GM06990 (cell line): ENCODE results near the gene FKBP4.

ENCODE experiments used
- DNase-seq: peaks from one replicate; pipeline ENCODE4 v3.0.0-alpha.2; 2011; ENCODE audit not compliant: insufficient read length; ENCODE audit errors: extremely low read depth
- H3K27me3 ChIP-seq: replicated peaks from 2 replicates; pipeline ENCODE4 v1.6.0; 2011; ENCODE audit warnings: low read length; ENCODE audit not compliant: control insufficient read depth, insufficient read depth
- H3K36me3 ChIP-seq: 2 replicates; pipeline ENCODE4 v1.5.1; 2011; ENCODE audit warnings: low read length; ENCODE audit not compliant: control insufficient read depth, insufficient read depth
- H3K4me3 ChIP-seq: replicated peaks from 2 replicates; pipeline ENCODE4 v1.5.1; 2011; ENCODE audit warnings: low read depth, mild to moderate bottlenecking, control low read depth, low read length
- TF ChIP-seq, protein P1 (sequence below): IDR thresholded peaks from 2 replicates; pipeline ENCODE4 v1.5.1; 2011; ENCODE audit warnings: low read length, control low read depth, mild to moderate bottlenecking, inconsistent platforms; ENCODE audit not compliant: insufficient read depth, poor library complexity, severe bottlenecking

The FKBP4 gene

DNA sequence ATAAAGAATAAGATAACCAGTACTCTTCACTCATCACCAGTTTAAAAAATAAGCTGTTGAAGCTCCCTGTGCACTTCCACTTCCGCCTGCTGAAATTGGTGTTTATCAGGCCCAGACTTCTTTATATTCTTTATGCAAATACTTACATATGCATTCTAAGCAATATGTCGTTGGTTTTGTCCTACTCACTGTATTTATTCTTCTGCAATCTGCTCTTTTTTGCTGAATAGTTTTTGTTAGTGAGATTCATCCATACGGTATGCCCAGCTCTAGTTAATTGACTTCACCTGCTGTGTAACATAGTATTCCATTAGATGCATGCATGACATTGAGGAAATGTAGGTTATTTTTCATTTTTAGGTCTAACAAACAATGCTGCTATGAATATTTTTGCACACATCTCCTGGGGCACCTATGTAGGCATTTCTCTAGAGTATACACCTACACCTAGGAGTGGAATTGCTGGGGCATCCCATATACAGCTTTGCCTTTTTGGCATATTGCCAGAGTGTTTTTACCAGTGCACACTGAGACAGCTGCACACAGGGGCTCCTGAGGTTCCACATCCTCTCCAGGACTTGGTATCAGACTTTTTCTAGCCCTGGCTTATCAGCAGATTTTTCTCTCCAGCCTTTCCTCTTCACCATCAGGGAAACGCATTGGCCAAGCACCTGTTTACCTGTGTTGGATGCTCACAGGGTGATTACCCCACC is 41.1 kb downstream of the FKBP4 start:
- peaks cover 2% of the 10 kb centered on the region for H3K36me3 ChIP-seq
- no peak for DNase-seq
- H3K4me3 ChIP-seq = no peak overlapping the region
- TF ChIP-seq, protein P1, sequence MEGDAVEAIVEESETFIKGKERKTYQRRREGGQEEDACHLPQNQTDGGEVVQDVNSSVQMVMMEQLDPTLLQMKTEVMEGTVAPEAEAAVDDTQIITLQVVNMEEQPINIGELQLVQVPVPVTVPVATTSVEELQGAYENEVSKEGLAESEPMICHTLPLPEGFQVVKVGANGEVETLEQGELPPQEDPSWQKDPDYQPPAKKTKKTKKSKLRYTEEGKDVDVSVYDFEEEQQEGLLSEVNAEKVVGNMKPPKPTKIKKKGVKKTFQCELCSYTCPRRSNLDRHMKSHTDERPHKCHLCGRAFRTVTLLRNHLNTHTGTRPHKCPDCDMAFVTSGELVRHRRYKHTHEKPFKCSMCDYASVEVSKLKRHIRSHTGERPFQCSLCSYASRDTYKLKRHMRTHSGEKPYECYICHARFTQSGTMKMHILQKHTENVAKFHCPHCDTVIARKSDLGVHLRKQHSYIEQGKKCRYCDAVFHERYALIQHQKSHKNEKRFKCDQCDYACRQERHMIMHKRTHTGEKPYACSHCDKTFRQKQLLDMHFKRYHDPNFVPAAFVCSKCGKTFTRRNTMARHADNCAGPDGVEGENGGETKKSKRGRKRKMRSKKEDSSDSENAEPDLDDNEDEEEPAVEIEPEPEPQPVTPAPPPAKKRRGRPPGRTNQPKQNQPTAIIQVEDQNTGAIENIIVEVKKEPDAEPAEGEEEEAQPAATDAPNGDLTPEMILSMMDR = no peak
- no peaks in the 10 kb centered on the region for H3K27me3 ChIP-seq

DNA sequence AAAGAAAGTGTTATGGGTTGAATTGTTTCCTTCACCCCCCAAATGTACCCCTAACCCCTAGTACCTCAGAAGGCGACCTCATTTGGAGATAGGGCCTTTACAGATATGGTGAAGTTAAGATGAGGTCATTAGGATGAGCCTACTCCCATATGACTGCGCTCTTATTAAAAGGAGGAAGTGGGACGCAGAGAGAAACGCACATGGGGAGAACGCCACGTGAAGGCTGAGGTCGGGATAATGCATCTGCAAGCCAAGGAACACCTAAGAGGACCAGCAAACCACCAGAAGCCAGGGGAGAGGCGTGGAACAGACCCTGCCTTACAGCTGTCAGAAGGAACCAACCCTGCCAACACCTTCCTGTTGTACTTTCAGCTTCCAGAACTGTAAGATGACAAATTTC is 41.8 kb downstream of the FKBP4 start:
- Histone ChIP-seq H3K36me3 (peaks cover 2% of the 10 kb centered on the region), H3K4me3 (no peak overlapping the region), H3K27me3 (no peaks in the 10 kb centered on the region)
- DNase-seq = no peak
- TF ChIP-seq, protein P1 = no peak

DNA sequence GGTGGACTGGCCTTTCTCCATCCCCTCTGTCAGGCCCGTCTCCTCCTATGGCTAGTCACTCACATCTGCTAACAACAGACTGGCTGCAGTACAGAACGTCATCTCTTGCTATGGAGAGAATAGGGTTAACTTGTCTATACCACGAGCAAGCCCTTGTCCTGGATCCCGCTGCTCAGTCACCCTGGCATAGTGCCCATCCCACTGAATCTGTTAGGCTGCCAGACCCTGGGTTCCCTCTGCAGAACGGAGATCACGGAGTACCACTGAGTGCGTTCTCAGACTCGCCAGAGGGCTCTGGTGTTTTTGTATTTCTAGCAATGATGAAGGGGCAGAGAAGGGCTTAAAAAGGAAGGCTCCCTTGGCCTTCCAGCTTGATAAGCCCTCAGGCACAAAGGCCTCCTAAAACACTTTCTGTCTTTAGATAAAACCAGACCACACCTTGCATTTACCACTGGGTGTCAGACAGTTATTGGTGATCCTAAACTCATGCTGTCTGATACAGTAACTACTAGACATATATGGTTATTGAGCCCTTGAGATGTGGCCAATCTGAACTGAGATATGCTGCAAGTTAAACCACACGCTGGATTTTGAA is 46.4 kb downstream of the FKBP4 start:
- Histone ChIP-seq H3K4me3 (no peak overlapping the region), H3K27me3 (no peaks in the 10 kb centered on the region), H3K36me3 (peaks cover 3% of the 10 kb centered on the region)
- TF ChIP-seq, protein P1 = no peak
- no peak for DNase-seq

DNA sequence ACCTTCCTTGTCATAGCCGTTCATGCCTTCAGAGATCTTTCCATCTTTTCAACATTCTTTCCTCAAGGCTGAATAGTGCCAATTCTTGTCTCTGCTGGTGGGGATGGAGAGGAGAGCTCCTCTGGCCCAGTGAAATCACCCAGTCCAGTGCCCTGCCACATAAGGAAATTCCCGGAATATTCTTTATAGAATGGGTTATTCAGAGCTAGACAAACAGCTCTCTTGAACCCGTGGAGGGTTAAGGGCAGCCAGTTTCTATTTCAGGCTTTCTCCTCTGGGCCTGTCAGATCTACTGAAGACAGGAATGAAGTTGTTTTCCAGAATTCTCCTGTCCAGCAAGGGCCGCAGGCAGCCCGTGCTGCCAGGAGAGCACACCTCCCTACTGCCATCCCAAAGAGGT is 48.2 kb downstream of the FKBP4 start:
- no peak overlapping the region for H3K4me3 ChIP-seq
- no peaks in the 10 kb centered on the region for H3K27me3 ChIP-seq
- DNase-seq = no peak
- peaks cover 1% of the 10 kb centered on the region for H3K36me3 ChIP-seq
- TF ChIP-seq, protein P1 = no peak

DNA sequence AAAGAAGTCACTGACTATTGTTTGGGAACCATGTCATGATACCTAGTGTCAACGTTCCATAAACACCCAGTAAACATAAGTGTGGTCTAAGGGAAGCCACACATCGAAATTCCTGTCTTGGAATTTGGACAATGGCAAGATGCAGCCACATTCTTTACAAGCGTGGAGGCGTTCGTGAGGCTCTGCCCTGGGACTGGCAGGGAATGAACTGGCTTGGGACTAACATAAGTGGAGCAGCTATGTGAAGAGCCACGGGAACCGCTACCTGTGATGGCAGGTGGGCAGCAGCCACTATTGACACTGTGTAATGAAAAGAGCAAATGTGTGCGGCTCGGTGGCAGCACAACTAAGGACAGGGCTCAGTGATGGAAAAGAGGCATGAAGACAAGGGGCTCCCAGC is 50.0 kb downstream of the FKBP4 start:
- Histone ChIP-seq H3K36me3 (peaks cover 1% of the 10 kb centered on the region), H3K4me3 (no peak overlapping the region), H3K27me3 (no peaks in the 10 kb centered on the region)
- TF ChIP-seq, protein P1 = no peak
- DNase-seq = no peak
